HG02884 (cell line): ENCODE results near the gene HES2.
"Not testable (repeated sequence)": the region's sequence is repeated elsewhere in the genome, so short reads cannot be mapped to it uniquely, and the experiment has no call there.

Experiments used
- ATAC-seq: cut with Tn5 transposase; IDR thresholded peaks from one replicate; pipeline ENCODE4 v1.9.1; 2021; ENCODE audit warnings: mild to moderate bottlenecking, moderate library complexity; ENCODE audit not compliant: unreplicated experiment

HES2 gene

GRCh38 chr1:6437012-6437700 is 17.4 kb upstream of the HES2 start:
- ATAC-seq: not testable (repeated sequence)

GRCh38 chr1:6436277-6436676 is 16.6 kb upstream of the HES2 start:
- ATAC-seq: not testable (repeated sequence)

- ATAC-seq: no peak
These were observed 15.8 kb upstream of the HES2 start for GRCh38 chr1:6435547-6435946.

GRCh38 chr1:6435129-6435528 is 15.4 kb upstream of the HES2 start:
- ATAC-seq: no peak

GRCh38 chr1:6434186-6434585 is 14.5 kb upstream of the HES2 start:
- ATAC-seq: no peak

GRCh38 chr1:6431645-6432579 is 12.2 kb upstream of the HES2 start:
- not testable (repeated sequence) for ATAC-seq

GRCh38 chr1:6429660-6430411 is 10.1 kb upstream of the HES2 start:
- ATAC-seq: not testable (repeated sequence)

GRCh38 chr1:6428453-6428852 is 8.7 kb upstream of the HES2 start:
- ATAC-seq: not testable (repeated sequence)

- no peak for ATAC-seq
These were observed 8.0 kb upstream of the HES2 start for GRCh38 chr1:6427441-6428390.

GRCh38 chr1:6426972-6427350 is 7.2 kb upstream of the HES2 start:
- ATAC-seq: no peak

GRCh38 chr1:6426277-6426971 is 6.7 kb upstream of the HES2 start:
- ATAC-seq: no peak

GRCh38 chr1:6425658-6426057 is 5.9 kb upstream of the HES2 start:
- no peak for ATAC-seq

- ATAC-seq: no peak
These were observed 5.2 kb upstream of the HES2 start, which contains the start of gene ESPN for GRCh38 chr1:6424619-6425593. Gene ESPN (plus strand): TSS chr1:6424776. CDS start chr1:6424956, 180 bp downstream.

- no peak for ATAC-seq
These were observed 4.4 kb upstream of the HES2 start for GRCh38 chr1:6424000-6424565.

- ATAC-seq: no peak
These were observed 3.7 kb upstream of the HES2 start for GRCh38 chr1:6423321-6423999.

- no peak for ATAC-seq
These were observed 1.5 kb upstream of the HES2 start for GRCh38 chr1:6421266-6421665.

GRCh38 chr1:6420454-6421042 is 829 bp upstream of the HES2 start:
- no peak for ATAC-seq
